ENCODE data around the gene GPR75.
"Not testable (repeated sequence)": the region's sequence is repeated elsewhere in the genome, so short reads cannot be mapped to it uniquely, and the experiment has no call there.

GPR75 gene

DNA sequence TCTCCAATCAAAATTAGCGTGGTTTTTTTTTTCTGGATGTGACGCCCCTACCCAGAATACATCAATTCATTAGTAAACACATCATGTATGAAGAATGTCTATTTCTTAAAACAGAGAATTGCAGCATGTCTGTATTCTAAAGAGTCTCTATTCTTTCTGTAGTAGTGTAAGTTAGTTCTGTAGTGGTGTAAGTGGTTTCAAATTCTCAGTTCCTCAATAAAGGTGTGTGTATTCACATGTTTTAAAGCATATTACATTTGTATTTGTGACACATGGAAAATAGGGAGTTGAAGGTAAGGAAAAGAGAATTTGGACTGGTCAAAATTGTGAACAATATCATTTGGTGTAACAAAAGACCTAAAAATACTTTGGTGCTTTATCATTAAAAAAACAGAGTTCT, 8.0 kb upstream of the GPR75 start:
- Mint-ChIP-seq H3K27me3 (ENCODE audit: low read depth) (no peaks in the 10 kb centered on the region), H3K4me1 (ENCODE audit: low read depth) (no peaks in the 10 kb centered on the region), H3K27ac (no peak overlapping the region)

DNA sequence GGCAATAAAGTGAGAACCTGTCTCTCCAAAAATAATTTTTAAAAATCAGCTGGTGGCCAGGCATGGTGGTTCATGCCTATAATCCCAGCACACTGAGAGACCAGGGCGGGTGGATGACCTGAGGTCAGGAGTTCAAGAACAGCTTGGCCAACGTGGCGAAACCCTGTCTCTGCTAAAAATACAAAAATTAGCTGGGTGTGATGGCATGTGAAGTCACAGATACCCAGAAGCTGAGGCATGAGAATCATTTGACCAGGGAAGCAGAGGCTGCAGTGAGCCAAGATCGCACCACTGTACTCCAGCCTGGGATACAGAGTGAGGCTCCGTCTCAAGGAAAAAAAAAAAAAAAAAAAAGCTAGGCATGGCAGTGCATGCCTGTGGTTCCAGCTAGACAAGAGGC, 7.4 kb upstream of the GPR75 start:
- no peaks in the 10 kb centered on the region for H3K4me1 Mint-ChIP-seq (ENCODE audit: low read depth)

More for the DNA sequence above, 8.0 kb upstream of the GPR75 start:
- no peak for DNase-seq (ENCODE audit: low spot score)
- Mint-ChIP-seq H3K9me3 (no peaks in the 10 kb centered on the region), H3K36me3 (ENCODE audit: low read depth) (peaks cover 37% of the 10 kb centered on the region), H3K4me3 (no peak overlapping the region)

DNA sequence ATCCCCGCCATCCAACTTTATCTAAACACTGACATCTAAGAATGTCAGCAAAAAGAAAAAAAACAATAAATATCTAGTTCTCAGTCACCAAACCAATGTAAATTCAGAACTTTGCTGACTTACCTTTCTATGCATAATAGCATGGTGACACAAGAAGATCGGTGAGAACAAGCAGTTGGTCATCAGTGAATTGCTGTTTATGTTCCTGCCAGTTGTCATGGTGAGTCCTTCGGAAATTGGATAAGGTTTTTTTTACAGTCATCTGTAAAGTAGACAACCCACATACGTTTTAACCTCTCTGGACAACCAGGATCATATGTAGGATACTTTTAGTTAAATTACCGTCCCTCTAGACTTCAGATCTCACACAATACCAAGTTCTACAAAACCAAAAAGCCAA, 6.2 kb upstream of the GPR75 start:
- peaks cover 40% of the 10 kb centered on the region for H3K36me3 Mint-ChIP-seq (ENCODE audit: low read depth)
- H3K4me3 Mint-ChIP-seq, result no peak overlapping the region
- no peaks in the 10 kb centered on the region for H3K9me3 Mint-ChIP-seq
- no peaks in the 10 kb centered on the region for H3K27me3 Mint-ChIP-seq (ENCODE audit: low read depth)
- H3K27ac Mint-ChIP-seq, result no peak overlapping the region
- DNase-seq (ENCODE audit: low spot score), result no peak
- H3K4me1 Mint-ChIP-seq (ENCODE audit: low read depth), result no peaks in the 10 kb centered on the region

More for the DNA sequence above, 7.4 kb upstream of the GPR75 start:
- Mint-ChIP-seq H3K27me3 (ENCODE audit: low read depth) (no peaks in the 10 kb centered on the region), H3K36me3 (ENCODE audit: low read depth) (peaks cover 40% of the 10 kb centered on the region), H3K9me3 (no peaks in the 10 kb centered on the region), H3K4me3 (no peak overlapping the region), H3K27ac (no peak overlapping the region)
- DNase-seq (ENCODE audit: low spot score), result no peak

DNA sequence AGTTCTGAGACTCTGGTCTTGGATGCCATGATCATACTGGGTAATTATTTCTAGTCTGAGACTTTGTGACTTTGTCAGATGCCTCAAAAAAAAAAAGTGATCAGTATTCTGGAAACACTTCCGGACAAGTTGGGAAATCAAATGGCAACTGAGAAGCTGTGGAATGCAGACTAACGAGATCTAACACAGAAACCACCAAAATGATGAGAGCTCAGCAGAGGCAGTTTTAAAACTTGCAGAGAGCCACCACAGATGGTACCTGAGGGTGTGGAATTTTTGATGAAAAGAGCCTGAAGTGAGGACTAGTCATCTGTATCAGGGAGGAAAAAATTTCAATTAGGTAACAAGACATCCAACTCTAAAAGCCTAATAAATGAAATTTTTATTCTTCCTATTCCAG, 5.5 kb upstream of the GPR75 start:
- H3K27ac Mint-ChIP-seq, result no peak overlapping the region
- no peaks in the 10 kb centered on the region for H3K27me3 Mint-ChIP-seq (ENCODE audit: low read depth)
- no peaks in the 10 kb centered on the region for H3K4me1 Mint-ChIP-seq (ENCODE audit: low read depth)
- no peak overlapping the region for H3K4me3 Mint-ChIP-seq
- no peak for DNase-seq (ENCODE audit: low spot score)
- no peaks in the 10 kb centered on the region for H3K9me3 Mint-ChIP-seq
- H3K36me3 Mint-ChIP-seq (ENCODE audit: low read depth), result peaks cover 40% of the 10 kb centered on the region

DNA sequence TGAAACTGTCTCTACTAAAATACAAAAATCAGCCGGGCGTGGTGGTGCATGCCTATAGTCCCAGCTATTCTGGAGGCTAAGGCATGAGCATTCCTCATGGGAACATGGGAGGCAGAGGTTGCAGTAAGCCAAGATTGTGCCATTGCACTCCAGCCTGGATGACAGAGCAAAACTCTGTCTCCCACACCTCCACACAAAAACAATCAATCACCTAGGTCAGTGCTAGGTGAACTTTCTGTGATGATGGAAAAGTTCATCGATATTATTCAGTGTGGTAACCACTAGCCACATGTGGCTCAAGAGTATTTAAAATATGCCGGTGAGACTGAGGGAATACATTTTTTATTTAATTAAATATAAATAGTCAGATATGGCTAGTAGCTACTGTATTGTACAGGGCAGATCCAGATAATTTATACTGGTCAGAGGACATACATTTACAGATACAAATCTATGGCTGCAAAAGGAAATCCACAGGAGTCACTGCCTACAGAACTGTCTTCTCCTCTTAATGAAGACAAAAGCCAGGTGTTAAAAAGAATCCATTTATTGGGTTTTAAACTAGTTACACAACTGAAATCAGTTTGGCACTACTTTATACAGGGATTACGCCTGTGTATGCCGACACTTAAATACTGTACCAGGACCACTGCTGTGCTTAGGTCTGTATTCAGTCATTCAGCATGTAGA, 3.9 kb upstream of the GPR75 start:
- Mint-ChIP-seq H3K27ac (no peak overlapping the region), H3K9me3 (no peaks in the 10 kb centered on the region), H3K4me1 (ENCODE audit: low read depth) (no peaks in the 10 kb centered on the region), H3K36me3 (ENCODE audit: low read depth) (peaks cover 36% of the 10 kb centered on the region), H3K27me3 (ENCODE audit: low read depth) (no peaks in the 10 kb centered on the region), H3K4me3 (no peak overlapping the region)
- DNase-seq (ENCODE audit: low spot score), result no peak

DNA sequence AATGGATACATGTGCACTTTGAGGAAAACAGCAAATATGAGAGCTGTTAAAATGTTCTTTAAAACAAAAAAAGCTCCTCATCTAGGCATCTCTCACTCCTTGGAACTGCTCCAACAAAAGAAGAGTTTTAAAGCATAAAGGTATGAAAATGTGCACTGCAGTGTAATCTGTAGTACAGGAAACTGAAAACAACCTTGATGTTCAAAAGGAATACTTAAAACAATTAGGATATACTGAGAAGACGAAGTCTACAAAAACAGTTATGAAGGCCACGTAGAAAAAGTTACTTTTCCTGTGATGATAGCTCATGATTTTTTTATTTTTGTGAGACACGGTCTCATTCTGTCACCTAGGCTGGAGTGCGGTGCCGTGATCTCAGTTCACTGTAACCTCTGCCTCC, 2.1 kb upstream of the GPR75 start:
- H3K4me3 Mint-ChIP-seq, result no peak overlapping the region
- H3K27ac Mint-ChIP-seq, result no peak overlapping the region
- H3K27me3 Mint-ChIP-seq (ENCODE audit: low read depth), result no peaks in the 10 kb centered on the region
- peaks cover 29% of the 10 kb centered on the region for H3K36me3 Mint-ChIP-seq (ENCODE audit: low read depth)
- H3K9me3 Mint-ChIP-seq, result no peaks in the 10 kb centered on the region
- H3K4me1 Mint-ChIP-seq (ENCODE audit: low read depth), result no peaks in the 10 kb centered on the region
- no peak for DNase-seq (ENCODE audit: low spot score)

DNA sequence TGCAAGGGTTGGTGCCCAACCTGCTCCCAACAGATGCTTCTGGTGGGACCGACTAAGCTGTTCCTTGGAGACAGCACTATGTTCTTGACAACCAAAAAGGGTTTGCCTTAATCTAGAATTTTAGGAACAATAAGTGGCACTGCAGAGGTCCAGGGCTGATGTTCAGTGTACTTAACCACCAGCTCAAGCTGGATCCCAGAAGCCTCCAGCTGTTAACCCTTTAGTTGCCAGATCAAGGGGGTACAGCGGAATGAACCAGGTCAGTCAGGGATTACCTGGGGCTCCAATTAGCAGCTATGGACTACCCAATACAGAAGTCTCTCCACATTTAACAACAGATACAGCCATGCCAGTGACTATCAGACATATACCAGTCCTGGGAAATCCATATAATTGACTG, 3.5 kb downstream of the GPR75 start:
- no peaks in the 10 kb centered on the region for H3K27me3 Mint-ChIP-seq (ENCODE audit: low read depth)
- H3K4me1 Mint-ChIP-seq (ENCODE audit: low read depth), result no peaks in the 10 kb centered on the region
- no peaks in the 10 kb centered on the region for H3K9me3 Mint-ChIP-seq
- peaks cover 9% of the 10 kb centered on the region for H3K36me3 Mint-ChIP-seq (ENCODE audit: low read depth)
- no peak overlapping the region for H3K4me3 Mint-ChIP-seq
- DNase-seq (ENCODE audit: low spot score), result no peak
- no peak overlapping the region for H3K27ac Mint-ChIP-seq

DNA sequence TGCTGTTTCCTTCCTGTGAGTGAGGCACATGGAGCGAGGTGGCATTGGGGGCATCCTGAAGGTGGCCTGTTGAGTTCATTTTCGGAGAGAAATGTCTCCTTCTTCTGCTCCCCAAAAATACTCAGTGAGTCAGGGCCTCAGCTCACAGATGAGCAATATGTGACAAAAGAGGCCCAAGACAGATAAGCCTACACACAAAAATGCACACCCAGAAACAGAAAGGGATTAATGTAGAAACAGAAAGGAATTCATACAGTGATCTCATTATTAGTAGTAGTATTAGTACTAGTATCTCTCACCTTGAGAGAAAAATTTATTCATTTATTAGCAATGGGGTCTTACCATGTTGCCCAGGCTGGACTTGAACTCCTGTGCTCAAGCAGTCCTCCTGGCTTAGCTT, 5.1 kb downstream of the GPR75 start:
- Mint-ChIP-seq H3K4me1 (ENCODE audit: low read depth) (no peaks in the 10 kb centered on the region), H3K27ac (no peak overlapping the region), H3K4me3 (no peak overlapping the region), H3K9me3 (no peaks in the 10 kb centered on the region), H3K36me3 (ENCODE audit: low read depth) (peaks cover 9% of the 10 kb centered on the region), H3K27me3 (ENCODE audit: low read depth) (no peaks in the 10 kb centered on the region)
- no peak for DNase-seq (ENCODE audit: low spot score)

DNA sequence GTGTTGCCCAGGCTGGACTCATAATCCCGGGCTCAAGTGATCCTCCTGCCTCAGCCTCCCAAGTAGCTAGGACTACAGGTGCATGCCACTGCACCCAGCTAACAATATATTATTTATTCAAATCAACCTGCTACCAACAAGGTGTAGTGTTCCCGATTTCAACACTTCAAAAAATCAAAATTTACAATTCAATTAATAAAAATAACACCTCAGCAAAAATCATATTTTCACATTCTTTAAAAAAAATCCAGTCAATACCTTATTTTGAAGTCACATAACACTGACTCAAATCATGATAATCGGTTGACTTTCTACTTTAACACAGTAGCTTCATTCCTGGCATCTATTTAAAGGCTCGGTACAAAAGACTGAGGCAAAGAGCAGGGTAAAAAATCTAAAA, 7.2 kb downstream of the GPR75 start:
- H3K4me3 Mint-ChIP-seq, result no peak overlapping the region
- no peak for DNase-seq (ENCODE audit: low spot score)
- H3K9me3 Mint-ChIP-seq, result no peaks in the 10 kb centered on the region
- no peaks in the 10 kb centered on the region for H3K27me3 Mint-ChIP-seq (ENCODE audit: low read depth)
- peaks cover 9% of the 10 kb centered on the region for H3K36me3 Mint-ChIP-seq (ENCODE audit: low read depth)
- H3K27ac Mint-ChIP-seq, result no peak overlapping the region
- no peaks in the 10 kb centered on the region for H3K4me1 Mint-ChIP-seq (ENCODE audit: low read depth)

DNA sequence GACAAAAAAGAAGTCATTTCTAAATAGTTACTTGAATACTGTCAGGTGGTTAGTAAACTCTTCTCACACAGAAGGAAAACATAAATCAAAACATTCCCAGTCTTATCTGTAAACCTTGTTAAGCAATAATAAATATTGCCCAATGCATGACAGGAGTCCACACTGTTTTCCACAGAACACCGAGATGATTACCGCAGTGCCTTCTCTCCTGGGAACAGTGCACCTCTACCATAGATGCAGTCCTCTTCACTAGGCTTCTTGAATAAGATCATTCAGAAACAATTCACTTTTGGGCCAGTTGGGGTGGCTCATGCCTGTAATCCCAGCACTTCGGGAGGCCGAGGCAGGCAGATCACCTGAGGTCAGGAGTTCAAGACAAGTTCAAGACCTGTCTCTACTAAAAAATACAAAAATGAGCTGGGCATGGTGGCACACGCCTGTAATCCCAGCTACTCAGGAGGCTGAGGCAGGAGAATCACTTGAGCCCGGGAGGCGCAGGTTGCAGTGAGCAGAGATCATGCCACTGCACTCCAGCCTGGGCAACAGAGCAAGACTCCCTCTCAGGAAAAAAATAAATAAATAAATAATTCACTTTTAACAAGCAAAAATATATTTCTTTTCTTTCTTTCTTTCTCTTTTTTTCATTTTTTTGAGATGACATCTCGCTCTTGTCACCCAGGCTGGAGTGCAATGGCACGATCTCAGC, 8.6 kb downstream of the GPR75 start:
- not testable (repeated sequence) for DNase-seq (ENCODE audit: low spot score); H3K27ac Mint-ChIP-seq; H3K4me3 Mint-ChIP-seq; H3K27me3 Mint-ChIP-seq (ENCODE audit: low read depth); H3K4me1 Mint-ChIP-seq (ENCODE audit: low read depth); H3K9me3 Mint-ChIP-seq; H3K36me3 Mint-ChIP-seq (ENCODE audit: low read depth)

DNA sequence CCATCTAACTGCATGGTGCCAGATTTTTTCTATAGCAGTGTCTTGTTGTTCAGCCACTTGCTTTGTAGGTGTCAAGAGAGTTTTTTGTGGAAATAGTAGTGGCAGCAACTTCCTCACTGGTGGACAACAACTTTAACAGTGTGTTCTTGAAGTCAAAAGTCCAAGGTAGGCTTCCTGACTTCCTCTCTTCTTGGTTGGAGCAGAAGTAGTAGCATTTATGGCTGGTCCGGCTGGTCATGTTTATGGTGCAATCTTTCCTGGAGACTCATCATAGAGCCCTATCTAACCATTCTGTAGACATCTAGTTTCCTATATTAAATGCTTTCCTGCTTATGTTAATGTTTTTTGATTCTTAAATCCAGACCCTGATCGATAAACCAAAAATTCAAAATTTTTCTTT, 11.7 kb downstream of the GPR75 start:
- H3K36me3 Mint-ChIP-seq (ENCODE audit: low read depth), result peaks cover 2% of the 10 kb centered on the region
- H3K4me3 Mint-ChIP-seq, result no peak overlapping the region
- H3K9me3 Mint-ChIP-seq, result no peaks in the 10 kb centered on the region
- H3K27ac Mint-ChIP-seq, result no peak overlapping the region
- H3K27me3 Mint-ChIP-seq (ENCODE audit: low read depth), result no peaks in the 10 kb centered on the region
- peaks cover 1% of the 10 kb centered on the region for H3K4me1 Mint-ChIP-seq (ENCODE audit: low read depth)
- DNase-seq (ENCODE audit: low spot score), result no peak

DNA sequence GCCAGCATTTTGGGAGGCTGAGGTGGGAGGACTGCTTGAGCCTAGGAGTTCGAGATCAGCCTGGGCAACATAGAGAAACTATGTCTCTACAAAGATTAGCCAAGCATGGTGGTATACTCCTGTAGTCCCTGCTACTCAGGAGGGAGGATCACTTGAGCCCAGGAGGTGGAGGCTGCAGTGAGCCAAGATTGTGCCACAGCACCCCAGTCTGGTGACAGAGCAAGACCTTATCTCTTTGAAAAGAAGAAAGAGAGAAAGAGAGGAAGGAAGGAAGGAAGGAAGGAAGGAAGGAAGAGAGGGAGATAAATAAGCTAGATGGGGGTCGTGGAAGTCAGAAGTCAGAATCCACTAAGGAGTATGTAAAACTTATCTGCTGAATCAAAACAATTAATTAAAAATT, 16.2 kb downstream of the GPR75 start:
- Mint-ChIP-seq H3K4me3 (no peak overlapping the region), H3K9me3 (peaks cover 5% of the 10 kb centered on the region), H3K27ac (no peak overlapping the region), H3K27me3 (ENCODE audit: low read depth) (no peaks in the 10 kb centered on the region), H3K36me3 (ENCODE audit: low read depth) (no peaks in the 10 kb centered on the region), H3K4me1 (ENCODE audit: low read depth) (peaks cover 7% of the 10 kb centered on the region)
- DNase-seq (ENCODE audit: low spot score), result no peak

DNA sequence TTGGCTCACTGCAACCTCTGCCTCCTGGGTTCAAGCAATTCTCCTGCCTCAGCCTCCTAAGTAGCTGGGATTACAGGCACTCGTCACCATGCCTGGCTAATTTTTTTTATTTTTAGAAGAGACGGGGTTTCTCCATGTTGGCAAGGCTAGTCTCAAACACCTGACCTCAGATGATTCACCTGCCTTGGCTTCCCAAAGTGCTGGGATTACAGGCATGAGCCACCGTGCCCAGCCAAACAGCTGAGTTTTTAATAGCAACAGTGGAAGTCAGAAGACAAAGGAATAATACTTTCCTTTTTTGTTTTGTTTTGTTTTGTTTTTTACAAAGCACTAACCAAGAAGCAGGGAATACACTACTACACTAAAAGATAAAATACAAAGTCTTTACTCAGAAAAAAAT, 16.9 kb downstream of the GPR75 start:
- no peak for DNase-seq (ENCODE audit: low spot score)
- Mint-ChIP-seq H3K27ac (no peak overlapping the region), H3K4me3 (no peak overlapping the region), H3K36me3 (ENCODE audit: low read depth) (no peaks in the 10 kb centered on the region), H3K27me3 (ENCODE audit: low read depth) (no peaks in the 10 kb centered on the region), H3K9me3 (peaks cover 5% of the 10 kb centered on the region), H3K4me1 (ENCODE audit: low read depth) (peaks cover 7% of the 10 kb centered on the region)

DNA sequence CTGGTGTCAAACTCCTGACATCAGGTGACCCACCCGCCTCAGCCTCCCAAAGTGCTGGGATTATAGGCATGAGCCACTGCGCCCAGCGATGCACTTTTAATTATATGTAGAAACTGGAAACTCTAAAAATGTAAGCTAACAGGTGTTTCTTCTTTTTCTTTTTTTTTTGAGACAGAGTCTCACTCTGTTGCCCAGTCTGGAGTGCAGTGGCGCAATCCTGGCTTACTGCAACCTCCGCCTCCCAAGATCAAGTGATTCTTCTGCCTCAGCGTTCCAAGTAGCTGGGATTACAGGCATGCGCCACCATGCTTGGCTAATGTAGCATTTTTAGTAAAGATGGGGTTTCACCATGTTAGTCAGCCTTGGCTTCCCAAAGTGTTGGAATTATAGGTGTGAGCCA, 18.1 kb downstream of the GPR75 start:
- not testable (repeated sequence) for DNase-seq (ENCODE audit: low spot score); H3K4me3 Mint-ChIP-seq; H3K27me3 Mint-ChIP-seq (ENCODE audit: low read depth); H3K36me3 Mint-ChIP-seq (ENCODE audit: low read depth); H3K27ac Mint-ChIP-seq; H3K4me1 Mint-ChIP-seq (ENCODE audit: low read depth); H3K9me3 Mint-ChIP-seq

DNA sequence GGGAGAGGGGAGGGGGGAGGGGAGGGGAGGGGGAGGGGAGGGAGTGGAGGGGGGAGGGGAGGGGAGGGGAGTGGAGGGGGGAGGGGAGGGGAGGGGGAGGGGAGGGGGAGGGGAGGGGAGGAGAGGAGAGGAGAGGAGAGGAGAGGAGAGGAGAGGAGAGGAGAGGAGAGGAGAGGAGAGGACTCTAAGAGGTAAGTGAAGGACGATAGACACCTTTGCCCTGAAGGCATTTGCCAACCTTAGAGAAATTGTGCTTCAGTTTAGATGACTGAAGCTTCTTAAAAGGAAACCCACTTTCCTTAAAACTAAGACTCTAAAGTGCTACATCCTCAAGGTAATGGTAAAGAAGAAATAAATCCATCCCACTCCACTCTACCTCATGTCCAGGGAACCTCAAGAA, 19.2 kb downstream of the GPR75 start:
- Mint-ChIP-seq H3K27me3 (ENCODE audit: low read depth) (no peaks in the 10 kb centered on the region), H3K9me3 (peaks cover 5% of the 10 kb centered on the region), H3K4me3 (no peak overlapping the region), H3K27ac (no peak overlapping the region), H3K4me1 (ENCODE audit: low read depth) (peaks cover 7% of the 10 kb centered on the region), H3K36me3 (ENCODE audit: low read depth) (no peaks in the 10 kb centered on the region)
- DNase-seq (ENCODE audit: low spot score), result no peak

Data from T-helper 2 cell treated with Interferon-gamma antibody and Interleukin-4, amounts not matched to agents 5 μg/mL and 100 μg/mL, for 36 hours (primary cell).